Chondrocyte (in vitro differentiated cells): Measurements from ENCODE around the gene CHODL. TPM values are rescaled to one million over a fixed set of nuclear protein-coding genes. Genes with fewer than 3 reads are reported as not detected.

ENCODE experiments used
- DNase-seq: peaks from one replicate; pipeline ENCODE4 v3.0.0; 2021; ENCODE audit warnings: mixed read lengths, low spot score
- H3K27ac Mint-ChIP-seq: one replicate; pipeline ENCODE4 v1.8.0; 2021; ENCODE audit warnings: mild to moderate bottlenecking, moderate library complexity, mixed read lengths; ENCODE audit not compliant: unreplicated experiment
- H3K27me3 Mint-ChIP-seq: 2 replicates; pipeline ENCODE4 v1.8.0; 2021; ENCODE audit warnings: low read depth, mixed read lengths
- H3K36me3 Mint-ChIP-seq: 2 replicates; pipeline ENCODE4 v1.8.0; 2021; ENCODE audit warnings: low read depth, mixed read lengths
- H3K4me1 Mint-ChIP-seq: 2 replicates; pipeline ENCODE4 v1.8.0; 2021; ENCODE audit warnings: low read depth, mild to moderate bottlenecking, mixed read lengths
- H3K4me3 Mint-ChIP-seq: one replicate; pipeline ENCODE4 v1.8.0; 2021; ENCODE audit warnings: mild to moderate bottlenecking, moderate library complexity, mixed read lengths; ENCODE audit not compliant: unreplicated experiment
- H3K9me3 Mint-ChIP-seq: 2 replicates; pipeline ENCODE4 v1.8.0; 2021; ENCODE audit warnings: low read depth, mixed read lengths
- long read RNA-seq: library from polyadenylated mRNA; stranded (forward); transcript quantifications from one replicate; pipeline ENCODE4 v2.0.0, GENCODE V29; 2021
- total RNA-seq: library from RNA; stranded (reverse); gene quantifications from 3 replicates; pipeline ENCODE4 v1.2.1, GENCODE V29; 2021
- TF ChIP-seq, protein P1 (sequence below): fragments of 200-600 bp; sonication (generic); IDR thresholded peaks from 2 replicates; pipeline ENCODE4 v1.5.0; 2021; ENCODE audit warnings: antibody characterized with exemption, mild to moderate bottlenecking, moderate library complexity

Gene CHODL, protein sequence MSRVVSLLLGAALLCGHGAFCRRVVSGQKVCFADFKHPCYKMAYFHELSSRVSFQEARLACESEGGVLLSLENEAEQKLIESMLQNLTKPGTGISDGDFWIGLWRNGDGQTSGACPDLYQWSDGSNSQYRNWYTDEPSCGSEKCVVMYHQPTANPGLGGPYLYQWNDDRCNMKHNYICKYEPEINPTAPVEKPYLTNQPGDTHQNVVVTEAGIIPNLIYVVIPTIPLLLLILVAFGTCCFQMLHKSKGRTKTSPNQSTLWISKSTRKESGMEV
- total RNA-seq = 0.18 to 0.22 TPM in 2 of 3 replicates, not detected in the other
- long read RNA-seq = 0 reads

DNA sequence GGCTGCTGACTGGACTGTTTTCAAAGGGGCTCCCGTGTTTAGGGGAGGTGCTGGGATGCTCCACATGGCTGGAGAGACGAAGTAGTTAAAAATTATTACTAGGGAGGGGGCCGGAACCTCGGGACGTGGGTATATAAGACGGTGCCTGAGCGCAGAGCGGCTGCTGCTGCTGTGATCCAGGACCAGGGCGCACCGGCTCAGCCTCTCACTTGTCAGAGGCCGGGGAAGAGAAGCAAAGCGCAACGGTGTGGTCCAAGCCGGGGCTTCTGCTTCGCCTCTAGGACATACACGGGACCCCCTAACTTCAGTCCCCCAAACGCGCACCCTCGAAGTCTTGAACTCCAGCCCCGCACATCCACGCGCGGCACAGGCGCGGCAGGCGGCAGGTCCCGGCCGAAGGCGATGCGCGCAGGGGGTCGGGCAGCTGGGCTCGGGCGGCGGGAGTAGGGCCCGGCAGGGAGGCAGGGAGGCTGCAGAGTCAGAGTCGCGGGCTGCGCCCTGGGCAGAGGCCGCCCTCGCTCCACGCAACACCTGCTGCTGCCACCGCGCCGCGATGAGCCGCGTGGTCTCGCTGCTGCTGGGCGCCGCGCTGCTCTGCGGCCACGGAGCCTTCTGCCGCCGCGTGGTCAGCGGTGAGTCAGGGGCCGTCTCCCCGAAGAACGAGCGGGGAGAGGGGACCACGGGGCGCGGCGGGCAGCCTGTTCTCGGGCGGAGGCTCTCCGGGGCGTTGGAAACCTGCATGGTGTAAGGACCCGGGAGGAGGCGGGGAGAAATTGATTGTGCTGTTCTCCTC lies at the start of gene CHODL:
TSS of gene CHODL (plus strand) at position 163 of the 793 bp plus-strand sequence. CDS start at position 554, 391 bp downstream.
- H3K4me1 Mint-ChIP-seq = peaks cover 15% of the 10 kb centered on the region
- peak within 1 kb of the TSS; percentile 63 for H3K4me3 Mint-ChIP-seq
- TF ChIP-seq, protein P1, sequence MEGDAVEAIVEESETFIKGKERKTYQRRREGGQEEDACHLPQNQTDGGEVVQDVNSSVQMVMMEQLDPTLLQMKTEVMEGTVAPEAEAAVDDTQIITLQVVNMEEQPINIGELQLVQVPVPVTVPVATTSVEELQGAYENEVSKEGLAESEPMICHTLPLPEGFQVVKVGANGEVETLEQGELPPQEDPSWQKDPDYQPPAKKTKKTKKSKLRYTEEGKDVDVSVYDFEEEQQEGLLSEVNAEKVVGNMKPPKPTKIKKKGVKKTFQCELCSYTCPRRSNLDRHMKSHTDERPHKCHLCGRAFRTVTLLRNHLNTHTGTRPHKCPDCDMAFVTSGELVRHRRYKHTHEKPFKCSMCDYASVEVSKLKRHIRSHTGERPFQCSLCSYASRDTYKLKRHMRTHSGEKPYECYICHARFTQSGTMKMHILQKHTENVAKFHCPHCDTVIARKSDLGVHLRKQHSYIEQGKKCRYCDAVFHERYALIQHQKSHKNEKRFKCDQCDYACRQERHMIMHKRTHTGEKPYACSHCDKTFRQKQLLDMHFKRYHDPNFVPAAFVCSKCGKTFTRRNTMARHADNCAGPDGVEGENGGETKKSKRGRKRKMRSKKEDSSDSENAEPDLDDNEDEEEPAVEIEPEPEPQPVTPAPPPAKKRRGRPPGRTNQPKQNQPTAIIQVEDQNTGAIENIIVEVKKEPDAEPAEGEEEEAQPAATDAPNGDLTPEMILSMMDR = no peak
- no peak within 1 kb of the TSS for H3K27ac Mint-ChIP-seq
- H3K9me3 Mint-ChIP-seq = no peaks in the 10 kb centered on the region
- peaks cover 2% of the 10 kb centered on the region for H3K36me3 Mint-ChIP-seq
- DNase-seq = no peak
- H3K27me3 Mint-ChIP-seq = peaks cover 40% of the 10 kb centered on the region

DNA sequence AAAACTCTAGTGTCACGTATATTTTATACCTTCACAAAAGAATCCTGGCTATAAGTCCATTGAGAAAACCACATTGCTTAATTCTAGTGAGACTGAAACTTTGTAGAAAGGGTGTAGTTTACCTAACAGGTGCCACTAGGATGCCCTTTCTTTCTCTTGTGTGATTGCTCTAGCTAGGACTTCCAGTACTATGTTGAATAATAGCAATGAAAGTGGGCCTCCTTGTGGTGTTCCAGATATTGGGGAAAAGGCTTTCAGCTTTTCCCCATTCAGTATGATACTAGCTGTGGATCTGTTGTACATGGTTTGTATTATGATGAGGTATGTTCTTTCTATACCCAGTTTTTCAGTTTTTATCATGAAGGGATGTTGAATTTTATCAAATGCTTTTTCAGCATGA lies 39.7 kb upstream of the CHODL start:
- peaks cover 13% of the 10 kb centered on the region for H3K9me3 Mint-ChIP-seq
- no peak overlapping the region for H3K4me3 Mint-ChIP-seq
- H3K27ac Mint-ChIP-seq = no peak overlapping the region
- no peaks in the 10 kb centered on the region for H3K36me3 Mint-ChIP-seq
- TF ChIP-seq, protein P1 = no peak
- H3K4me1 Mint-ChIP-seq = no peaks in the 10 kb centered on the region
- no peak for DNase-seq
- no peaks in the 10 kb centered on the region for H3K27me3 Mint-ChIP-seq

DNA sequence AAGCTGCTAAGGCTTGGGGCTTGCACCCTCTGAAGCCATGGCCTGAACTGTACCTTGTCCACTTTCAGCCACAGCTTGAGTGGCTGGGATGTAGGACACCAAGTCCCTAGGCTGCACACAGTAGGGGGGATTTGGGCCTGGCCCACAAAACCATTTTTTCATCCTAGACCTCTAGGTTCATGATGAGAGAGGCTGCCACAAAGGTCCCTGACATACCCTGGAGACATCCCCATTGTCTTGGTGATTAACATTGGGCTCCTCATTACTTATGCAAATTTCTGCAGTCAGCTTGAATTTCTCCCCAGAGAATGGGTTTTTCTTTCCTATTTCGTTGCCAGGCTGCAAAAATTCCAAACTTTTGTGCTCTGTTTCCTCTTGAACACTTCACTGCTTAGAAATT lies 26.3 kb upstream of the CHODL start:
- Mint-ChIP-seq H3K27ac (no peak overlapping the region), H3K9me3 (peaks cover 26% of the 10 kb centered on the region), H3K36me3 (peaks cover 2% of the 10 kb centered on the region), H3K4me1 (no peaks in the 10 kb centered on the region), H3K27me3 (no peaks in the 10 kb centered on the region), H3K4me3 (no peak overlapping the region)
- TF ChIP-seq, protein P1 = no peak
- no peak for DNase-seq

DNA sequence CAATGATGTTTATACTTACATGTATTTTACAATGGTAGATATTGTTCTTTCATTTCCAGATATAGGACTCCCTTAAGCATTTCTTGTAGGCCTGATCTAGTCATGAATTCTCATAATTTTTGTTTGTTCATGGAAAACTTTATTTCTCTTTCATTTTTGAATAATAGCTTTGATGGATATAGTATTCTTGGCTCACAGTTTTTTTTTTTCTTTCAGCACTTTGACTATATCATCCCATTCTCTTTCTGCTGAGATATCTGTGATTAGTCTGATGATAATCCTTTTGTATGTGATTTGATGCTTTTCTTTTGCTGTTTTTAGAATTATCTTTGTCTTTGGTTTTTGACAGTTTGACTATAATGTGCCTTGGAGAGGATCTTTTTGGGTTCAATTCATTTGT lies 24.1 kb upstream of the CHODL start:
- Mint-ChIP-seq H3K4me3 (no peak overlapping the region), H3K36me3 (peaks cover 2% of the 10 kb centered on the region), H3K9me3 (peaks cover 24% of the 10 kb centered on the region), H3K27me3 (no peaks in the 10 kb centered on the region), H3K27ac (no peak overlapping the region), H3K4me1 (no peaks in the 10 kb centered on the region)
- TF ChIP-seq, protein P1 = no peak
- no peak for DNase-seq

DNA sequence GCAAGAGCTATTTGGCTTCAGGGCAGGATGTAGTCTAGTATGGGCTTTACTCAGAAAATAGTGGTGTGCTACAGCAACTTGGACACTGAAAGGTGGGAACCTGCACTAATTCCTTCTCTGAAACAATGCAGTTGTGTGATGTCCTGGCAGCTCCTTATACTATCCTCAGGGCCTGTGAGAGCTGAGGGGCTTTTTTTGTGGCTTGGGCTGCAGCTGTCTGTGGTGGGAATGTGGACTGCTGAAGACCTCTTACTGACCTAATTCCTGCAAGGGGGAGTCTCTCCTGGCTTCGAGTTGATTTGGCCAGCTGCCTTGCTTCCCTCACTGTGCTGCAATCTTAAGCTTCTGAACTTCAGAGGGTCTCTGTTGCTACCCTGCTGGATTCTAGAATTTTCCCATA lies 22.3 kb upstream of the CHODL start:
- TF ChIP-seq, protein P1 = no peak
- no peak overlapping the region for H3K4me3 Mint-ChIP-seq
- peaks cover 2% of the 10 kb centered on the region for H3K36me3 Mint-ChIP-seq
- H3K9me3 Mint-ChIP-seq = peaks cover 24% of the 10 kb centered on the region
- H3K27ac Mint-ChIP-seq = no peak overlapping the region
- DNase-seq = no peak
- H3K27me3 Mint-ChIP-seq = no peaks in the 10 kb centered on the region
- H3K4me1 Mint-ChIP-seq = no peaks in the 10 kb centered on the region
